GM12878 (cell line): ENCODE results near the gene SHROOM1. TPM values are rescaled to one million over a fixed set of nuclear protein-coding genes. Genes with fewer than 3 reads are reported as not detected.
A peak's percentile ranks its signal among the peaks of the same experiment; 100 is the strongest.

Source experiments
- ATF3 ChIP-seq: IDR thresholded peaks from 2 replicates; pipeline ENCODE4 v1.6.1; 2011; ENCODE audit warnings: low read depth, mild to moderate bottlenecking, low read length, moderate library complexity, borderline replicate concordance; ENCODE audit errors: extremely low read depth
- CEBPB ChIP-seq, 2 experiments: fragments of 150-350 bp in 1 of 2; IDR thresholded peaks; 2 replicates each; pipeline ENCODE4 v1.6.1; 2012 to 2014; ENCODE audit warnings: low read depth in 2 of 2, low read length in 2 of 2, borderline replicate concordance in 1 of 2, inconsistent platforms in 1 of 2
- CREM ChIP-seq: IDR thresholded peaks from 2 replicates; pipeline ENCODE4 v1.6.1; 2014; ENCODE audit warnings: antibody characterized with exemption, low read depth
- FOXK2 ChIP-seq: fragments of 450-650 bp; IDR thresholded peaks from 2 replicates; pipeline ENCODE4 v1.6.1; 2017; ENCODE audit warnings: mild to moderate bottlenecking, moderate library complexity
- GATAD2B ChIP-seq: fragments of 450-650 bp; conservative IDR thresholded peaks from 2 replicates; pipeline ENCODE4 v1.6.1; 2017; ENCODE audit warnings: low read depth, mild to moderate bottlenecking, moderate library complexity
- HDGF ChIP-seq: fragments of 450-650 bp; IDR thresholded peaks from 2 replicates; pipeline ENCODE4 v1.6.1; 2016; ENCODE audit warnings: antibody characterized with exemption
- RFX5 ChIP-seq: IDR thresholded peaks from 2 replicates; pipeline ENCODE4 v1.6.1; 2011; ENCODE audit warnings: low read depth, low read length, improper control_type of control experiment
- SRF ChIP-seq, 2 experiments: IDR thresholded peaks; 2 replicates each; pipeline ENCODE4 v1.6.1; 2011; ENCODE audit warnings: low read depth in 2 of 2, low read length in 2 of 2, mild to moderate bottlenecking in 1 of 2, moderate library complexity in 1 of 2
- TCF3 ChIP-seq: IDR thresholded peaks from 2 replicates; pipeline ENCODE4 v1.6.1; 2012; ENCODE audit warnings: low read depth, mild to moderate bottlenecking, low read length, borderline replicate concordance; ENCODE audit not compliant: insufficient read depth
- ZBTB4 ChIP-seq: fragments of 450-650 bp; formaldehyde crosslinking; IDR thresholded peaks from 2 replicates; pipeline ENCODE4 v1.4.0; 2022; ENCODE audit warnings: mild to moderate bottlenecking, moderate library complexity
- polyA plus RNA-seq, 11 experiments: library from polyadenylated mRNA; depleted of rRNA in 4 of 11; unstranded in 6 of 11; stranded (reverse) in 5 of 11; fragments of >200 nt; fragmentation: Nextera tagmentation in 4 of 11; fragmentation: Illumina TruSeq in 1 of 11; extraction: Ambion mirVana in 4 of 11; extraction: Trizol in 1 of 11; gene quantifications; 1 replicate in 1 of 11; 2 replicates in 10 of 11; pipeline versions ENCODE4 v1.2.1 to v1.2.3, GENCODE V29; 2011 to 2016; ENCODE audit warnings: inconsistent platforms in 2 of 11, missing spikeins in 2 of 11, low read depth in 1 of 11
- total RNA-seq, 4 experiments: library from RNA; depleted of rRNA in 3 of 4; stranded (reverse); fragments of >200 nt in 3 of 4; fragmentation: Illumina TruSeq in 1 of 4; extraction: Trizol in 1 of 4; gene quantifications; 2 replicates each; pipeline versions ENCODE4 v1.2.1 to v1.2.3, GENCODE V29; 2013 to 2021
- TF ChIP-seq, protein P1 (sequence below): fragments of 450-650 bp; IDR thresholded peaks from 2 replicates; pipeline ENCODE4 v1.6.1; 2017; ENCODE audit warnings: mild to moderate bottlenecking, moderate library complexity
- TF ChIP-seq, protein P2 (sequence below): fragments of 450-650 bp; formaldehyde crosslinking; IDR thresholded peaks from 2 replicates; pipeline ENCODE4 v1.5.0; 2022; ENCODE audit warnings: mild to moderate bottlenecking, missing genetic modification characterization
- TF ChIP-seq, protein P3 (sequence below): IDR thresholded peaks from 2 replicates; pipeline ENCODE4 v1.6.1; 2012; ENCODE audit warnings: mild to moderate bottlenecking, low read depth, low read length

The SHROOM1 gene
- total and polyA plus RNA-seq, 10 of the 15 experiments (the other 5 are each of a cell fraction or from before 2014, with no cell fraction given) = 0.05 to 3.9 (median 1.3) TPM

DNA sequence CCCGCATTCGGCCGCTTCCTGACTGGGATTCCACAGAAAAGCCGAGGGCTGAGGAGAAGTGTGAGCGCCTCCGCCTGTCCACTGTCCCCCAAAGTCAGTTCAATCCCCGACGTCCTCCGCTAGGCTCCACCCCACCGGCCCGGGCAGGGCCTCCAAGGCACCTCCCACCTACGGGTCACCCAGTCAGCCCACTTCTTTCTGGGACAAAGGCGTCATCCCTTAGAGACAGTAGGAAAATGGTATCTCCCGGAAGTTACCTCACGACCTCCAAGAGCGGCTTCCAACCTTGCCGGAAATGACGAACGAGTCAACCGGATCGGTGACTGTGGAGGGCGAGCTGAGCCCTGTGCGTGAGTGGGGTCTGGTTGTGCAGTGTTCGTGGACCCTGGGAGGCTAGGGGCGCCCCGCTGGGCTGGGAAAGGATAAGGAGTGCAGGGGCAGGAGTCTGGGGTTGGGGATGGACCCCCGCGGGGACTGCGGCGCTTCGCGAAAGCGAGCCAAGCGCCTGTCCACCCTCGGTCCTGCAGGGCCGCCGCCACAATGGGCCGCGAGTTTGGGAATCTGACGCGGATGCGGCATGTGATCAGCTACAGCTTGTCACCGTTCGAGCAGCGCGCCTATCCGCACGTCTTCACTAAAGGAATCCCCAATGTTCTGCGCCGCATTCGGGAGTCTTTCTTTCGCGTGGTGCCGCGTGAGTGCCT, 36.0 kb upstream of the SHROOM1 start, which contains the start of the genes GDF9 and UQCRQ (continued):
- 0 out of 2 replicates have a peak, but pooled peaks have one; percentile 35 for TF ChIP-seq TCF3
- no peak for TF ChIP-seq SRF (IDR thresholded peaks at IDR 0.05; ENCODE audit: low read depth in 2 of 2, low read length in 2 of 2)
- TF ChIP-seq GATAD2B = no peak; the same call in 1 of the 2 replicates
- TF ChIP-seq, protein P1, sequence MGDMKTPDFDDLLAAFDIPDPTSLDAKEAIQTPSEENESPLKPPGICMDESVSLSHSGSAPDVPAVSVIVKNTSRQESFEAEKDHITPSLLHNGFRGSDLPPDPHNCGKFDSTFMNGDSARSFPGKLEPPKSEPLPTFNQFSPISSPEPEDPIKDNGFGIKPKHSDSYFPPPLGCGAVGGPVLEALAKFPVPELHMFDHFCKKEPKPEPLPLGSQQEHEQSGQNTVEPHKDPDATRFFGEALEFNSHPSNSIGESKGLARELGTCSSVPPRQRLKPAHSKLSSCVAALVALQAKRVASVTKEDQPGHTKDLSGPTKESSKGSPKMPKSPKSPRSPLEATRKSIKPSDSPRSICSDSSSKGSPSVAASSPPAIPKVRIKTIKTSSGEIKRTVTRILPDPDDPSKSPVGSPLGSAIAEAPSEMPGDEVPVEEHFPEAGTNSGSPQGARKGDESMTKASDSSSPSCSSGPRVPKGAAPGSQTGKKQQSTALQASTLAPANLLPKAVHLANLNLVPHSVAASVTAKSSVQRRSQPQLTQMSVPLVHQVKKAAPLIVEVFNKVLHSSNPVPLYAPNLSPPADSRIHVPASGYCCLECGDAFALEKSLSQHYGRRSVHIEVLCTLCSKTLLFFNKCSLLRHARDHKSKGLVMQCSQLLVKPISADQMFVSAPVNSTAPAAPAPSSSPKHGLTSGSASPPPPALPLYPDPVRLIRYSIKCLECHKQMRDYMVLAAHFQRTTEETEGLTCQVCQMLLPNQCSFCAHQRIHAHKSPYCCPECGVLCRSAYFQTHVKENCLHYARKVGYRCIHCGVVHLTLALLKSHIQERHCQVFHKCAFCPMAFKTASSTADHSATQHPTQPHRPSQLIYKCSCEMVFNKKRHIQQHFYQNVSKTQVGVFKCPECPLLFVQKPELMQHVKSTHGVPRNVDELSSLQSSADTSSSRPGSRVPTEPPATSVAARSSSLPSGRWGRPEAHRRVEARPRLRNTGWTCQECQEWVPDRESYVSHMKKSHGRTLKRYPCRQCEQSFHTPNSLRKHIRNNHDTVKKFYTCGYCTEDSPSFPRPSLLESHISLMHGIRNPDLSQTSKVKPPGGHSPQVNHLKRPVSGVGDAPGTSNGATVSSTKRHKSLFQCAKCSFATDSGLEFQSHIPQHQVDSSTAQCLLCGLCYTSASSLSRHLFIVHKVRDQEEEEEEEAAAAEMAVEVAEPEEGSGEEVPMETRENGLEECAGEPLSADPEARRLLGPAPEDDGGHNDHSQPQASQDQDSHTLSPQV = no peak
- TF ChIP-seq ZBTB4 (CRISPR knock-in tag) = no peak
- TF ChIP-seq, protein P2, sequence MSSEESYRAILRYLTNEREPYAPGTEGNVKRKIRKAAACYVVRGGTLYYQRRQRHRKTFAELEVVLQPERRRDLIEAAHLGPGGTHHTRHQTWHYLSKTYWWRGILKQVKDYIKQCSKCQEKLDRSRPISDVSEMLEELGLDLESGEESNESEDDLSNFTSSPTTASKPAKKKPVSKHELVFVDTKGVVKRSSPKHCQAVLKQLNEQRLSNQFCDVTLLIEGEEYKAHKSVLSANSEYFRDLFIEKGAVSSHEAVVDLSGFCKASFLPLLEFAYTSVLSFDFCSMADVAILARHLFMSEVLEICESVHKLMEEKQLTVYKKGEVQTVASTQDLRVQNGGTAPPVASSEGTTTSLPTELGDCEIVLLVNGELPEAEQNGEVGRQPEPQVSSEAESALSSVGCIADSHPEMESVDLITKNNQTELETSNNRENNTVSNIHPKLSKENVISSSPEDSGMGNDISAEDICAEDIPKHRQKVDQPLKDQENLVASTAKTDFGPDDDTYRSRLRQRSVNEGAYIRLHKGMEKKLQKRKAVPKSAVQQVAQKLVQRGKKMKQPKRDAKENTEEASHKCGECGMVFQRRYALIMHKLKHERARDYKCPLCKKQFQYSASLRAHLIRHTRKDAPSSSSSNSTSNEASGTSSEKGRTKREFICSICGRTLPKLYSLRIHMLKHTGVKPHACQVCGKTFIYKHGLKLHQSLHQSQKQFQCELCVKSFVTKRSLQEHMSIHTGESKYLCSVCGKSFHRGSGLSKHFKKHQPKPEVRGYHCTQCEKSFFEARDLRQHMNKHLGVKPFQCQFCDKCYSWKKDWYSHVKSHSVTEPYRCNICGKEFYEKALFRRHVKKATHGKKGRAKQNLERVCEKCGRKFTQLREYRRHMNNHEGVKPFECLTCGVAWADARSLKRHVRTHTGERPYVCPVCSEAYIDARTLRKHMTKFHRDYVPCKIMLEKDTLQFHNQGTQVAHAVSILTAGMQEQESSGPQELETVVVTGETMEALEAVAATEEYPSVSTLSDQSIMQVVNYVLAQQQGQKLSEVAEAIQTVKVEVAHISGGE (CRISPR knock-in tag) = no peak
- TF ChIP-seq FOXK2 = peak; percentile 96
- TF ChIP-seq CEBPB (IDR thresholded peaks at IDR 0.05; ENCODE audit: borderline replicate concordance in 1 of 2, low read depth in 2 of 2, low read length in 2 of 2) = no peak
- TF ChIP-seq HDGF = peak; percentile 83; the same call in 1 of the 2 replicates
- TF ChIP-seq RFX5 = peak; percentile 57; the same call in 1 of the 2 replicates
- TF ChIP-seq, protein P3, sequence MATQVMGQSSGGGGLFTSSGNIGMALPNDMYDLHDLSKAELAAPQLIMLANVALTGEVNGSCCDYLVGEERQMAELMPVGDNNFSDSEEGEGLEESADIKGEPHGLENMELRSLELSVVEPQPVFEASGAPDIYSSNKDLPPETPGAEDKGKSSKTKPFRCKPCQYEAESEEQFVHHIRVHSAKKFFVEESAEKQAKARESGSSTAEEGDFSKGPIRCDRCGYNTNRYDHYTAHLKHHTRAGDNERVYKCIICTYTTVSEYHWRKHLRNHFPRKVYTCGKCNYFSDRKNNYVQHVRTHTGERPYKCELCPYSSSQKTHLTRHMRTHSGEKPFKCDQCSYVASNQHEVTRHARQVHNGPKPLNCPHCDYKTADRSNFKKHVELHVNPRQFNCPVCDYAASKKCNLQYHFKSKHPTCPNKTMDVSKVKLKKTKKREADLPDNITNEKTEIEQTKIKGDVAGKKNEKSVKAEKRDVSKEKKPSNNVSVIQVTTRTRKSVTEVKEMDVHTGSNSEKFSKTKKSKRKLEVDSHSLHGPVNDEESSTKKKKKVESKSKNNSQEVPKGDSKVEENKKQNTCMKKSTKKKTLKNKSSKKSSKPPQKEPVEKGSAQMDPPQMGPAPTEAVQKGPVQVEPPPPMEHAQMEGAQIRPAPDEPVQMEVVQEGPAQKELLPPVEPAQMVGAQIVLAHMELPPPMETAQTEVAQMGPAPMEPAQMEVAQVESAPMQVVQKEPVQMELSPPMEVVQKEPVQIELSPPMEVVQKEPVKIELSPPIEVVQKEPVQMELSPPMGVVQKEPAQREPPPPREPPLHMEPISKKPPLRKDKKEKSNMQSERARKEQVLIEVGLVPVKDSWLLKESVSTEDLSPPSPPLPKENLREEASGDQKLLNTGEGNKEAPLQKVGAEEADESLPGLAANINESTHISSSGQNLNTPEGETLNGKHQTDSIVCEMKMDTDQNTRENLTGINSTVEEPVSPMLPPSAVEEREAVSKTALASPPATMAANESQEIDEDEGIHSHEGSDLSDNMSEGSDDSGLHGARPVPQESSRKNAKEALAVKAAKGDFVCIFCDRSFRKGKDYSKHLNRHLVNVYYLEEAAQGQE = no peak
- peak; percentile 98 for TF ChIP-seq CREM
- TF ChIP-seq ATF3 = no peak
